GF-D8 (cell line): ENCODE measurements around the gene IKBKE.
"Not testable (repeated sequence)": the region's sequence is repeated elsewhere in the genome, so short reads cannot be mapped to it uniquely, and the experiment has no call there.

Experiments
- DNase-seq: peaks from one replicate; lab custom pipeline; 2025; lab: John Stamatoyannopoulos, UW

IKBKE gene

DNA sequence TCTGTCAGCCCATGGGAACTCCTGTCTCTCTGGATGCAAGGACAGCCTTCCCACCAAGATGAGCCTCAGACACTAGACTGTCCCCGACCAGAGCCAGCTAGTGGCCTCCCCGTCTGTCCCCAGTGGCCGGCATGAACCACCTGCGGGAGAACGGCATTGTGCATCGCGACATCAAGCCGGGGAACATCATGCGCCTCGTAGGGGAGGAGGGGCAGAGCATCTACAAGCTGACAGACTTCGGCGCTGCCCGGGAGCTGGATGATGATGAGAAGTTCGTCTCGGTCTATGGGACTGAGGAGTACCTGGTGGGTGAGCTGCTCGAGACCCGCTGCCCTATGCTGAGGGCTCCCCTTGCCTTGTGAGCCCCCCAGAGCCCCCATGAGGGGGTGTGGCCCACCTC is 5.8 kb downstream of the IKBKE start:
- DNase-seq, result no peak

DNA sequence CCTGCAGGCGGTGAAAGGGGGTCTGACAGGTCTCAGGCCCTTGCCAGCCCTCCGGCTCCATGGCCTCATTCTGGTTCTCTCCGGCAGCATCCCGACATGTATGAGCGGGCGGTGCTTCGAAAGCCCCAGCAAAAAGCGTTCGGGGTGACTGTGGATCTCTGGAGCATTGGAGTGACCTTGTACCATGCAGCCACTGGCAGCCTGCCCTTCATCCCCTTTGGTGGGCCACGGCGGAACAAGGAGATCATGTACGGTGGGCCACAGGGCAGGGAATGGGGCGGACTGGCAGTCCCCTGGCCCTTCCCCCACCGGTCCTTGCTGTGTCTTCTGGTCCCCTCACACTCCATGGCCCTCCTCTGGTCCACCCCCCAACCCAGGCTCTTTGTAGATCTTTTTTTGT is 6.3 kb downstream of the IKBKE start:
- DNase-seq, result no peak

DNA sequence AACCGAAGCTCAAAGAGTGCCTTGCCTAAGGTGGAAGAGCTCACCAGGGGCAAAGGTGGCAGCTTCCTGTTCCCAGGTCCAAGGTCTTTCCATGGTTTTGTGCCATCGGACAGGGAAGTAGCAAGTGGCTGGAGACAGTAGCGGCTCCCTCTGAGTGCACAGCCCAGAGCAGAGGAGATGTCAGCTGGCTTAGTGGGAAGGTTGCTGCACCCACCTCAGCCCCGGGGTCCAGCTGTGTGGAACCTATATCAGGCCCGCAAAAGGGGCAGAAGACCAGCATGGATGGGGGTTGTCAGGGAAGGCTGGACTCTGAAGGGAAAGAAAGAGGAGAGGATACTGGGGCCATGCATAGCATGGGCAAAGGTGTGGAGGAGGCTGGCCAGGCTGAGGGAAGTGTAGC is 6.8 kb downstream of the IKBKE start:
- no peak for DNase-seq

DNA sequence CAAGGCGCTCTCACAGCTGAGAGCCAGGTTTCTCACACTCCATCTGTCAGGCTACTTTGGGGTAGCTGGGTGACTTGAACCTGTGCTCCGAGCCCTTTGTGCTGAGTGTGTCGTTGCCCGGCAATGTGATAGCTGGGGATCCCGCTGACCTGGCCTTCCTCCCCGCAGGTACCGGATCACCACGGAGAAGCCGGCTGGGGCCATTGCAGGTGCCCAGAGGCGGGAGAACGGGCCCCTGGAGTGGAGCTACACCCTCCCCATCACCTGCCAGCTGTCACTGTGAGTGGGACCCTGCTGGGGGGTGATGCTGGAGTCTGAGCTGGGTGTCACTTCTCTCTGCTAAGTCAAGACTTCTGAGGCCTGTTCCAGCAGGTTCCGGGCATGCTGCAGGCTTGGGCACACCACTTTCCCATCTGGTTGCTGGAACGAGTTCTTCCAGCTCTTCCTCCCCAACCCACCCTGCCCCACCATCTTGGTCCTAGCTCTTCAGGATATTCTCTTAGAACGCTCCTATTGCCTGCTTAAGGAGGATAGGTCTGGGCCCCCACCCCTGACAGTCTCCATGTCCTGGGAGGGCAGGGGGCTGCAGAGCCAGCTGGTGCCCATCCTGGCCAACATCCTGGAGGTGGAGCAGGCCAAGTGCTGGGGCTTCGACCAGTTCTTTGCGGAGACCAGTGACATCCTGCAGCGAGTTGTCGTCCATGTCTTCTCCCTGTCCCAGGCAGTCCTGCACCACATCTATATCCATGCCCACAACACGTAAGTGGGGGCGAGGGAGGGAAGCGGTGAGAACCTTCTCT is 7.5 kb downstream of the IKBKE start:
- DNase-seq, result no peak

DNA sequence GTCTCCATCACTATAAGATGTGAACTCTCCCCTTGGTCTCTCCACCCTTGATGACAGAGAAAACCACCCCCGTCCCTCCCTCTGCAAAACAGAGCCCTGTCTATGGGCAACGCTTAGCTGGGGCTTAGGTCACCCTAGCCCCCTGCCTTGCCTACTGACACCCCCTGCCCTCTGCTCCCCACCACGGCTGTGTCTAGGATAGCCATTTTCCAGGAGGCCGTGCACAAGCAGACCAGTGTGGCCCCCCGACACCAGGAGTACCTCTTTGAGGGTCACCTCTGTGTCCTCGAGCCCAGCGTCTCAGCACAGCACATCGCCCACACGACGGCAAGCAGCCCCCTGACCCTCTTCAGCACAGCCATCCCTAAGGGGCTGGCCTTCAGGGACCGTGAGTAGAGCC is 8.5 kb downstream of the IKBKE start:
- DNase-seq, result no peak

DNA sequence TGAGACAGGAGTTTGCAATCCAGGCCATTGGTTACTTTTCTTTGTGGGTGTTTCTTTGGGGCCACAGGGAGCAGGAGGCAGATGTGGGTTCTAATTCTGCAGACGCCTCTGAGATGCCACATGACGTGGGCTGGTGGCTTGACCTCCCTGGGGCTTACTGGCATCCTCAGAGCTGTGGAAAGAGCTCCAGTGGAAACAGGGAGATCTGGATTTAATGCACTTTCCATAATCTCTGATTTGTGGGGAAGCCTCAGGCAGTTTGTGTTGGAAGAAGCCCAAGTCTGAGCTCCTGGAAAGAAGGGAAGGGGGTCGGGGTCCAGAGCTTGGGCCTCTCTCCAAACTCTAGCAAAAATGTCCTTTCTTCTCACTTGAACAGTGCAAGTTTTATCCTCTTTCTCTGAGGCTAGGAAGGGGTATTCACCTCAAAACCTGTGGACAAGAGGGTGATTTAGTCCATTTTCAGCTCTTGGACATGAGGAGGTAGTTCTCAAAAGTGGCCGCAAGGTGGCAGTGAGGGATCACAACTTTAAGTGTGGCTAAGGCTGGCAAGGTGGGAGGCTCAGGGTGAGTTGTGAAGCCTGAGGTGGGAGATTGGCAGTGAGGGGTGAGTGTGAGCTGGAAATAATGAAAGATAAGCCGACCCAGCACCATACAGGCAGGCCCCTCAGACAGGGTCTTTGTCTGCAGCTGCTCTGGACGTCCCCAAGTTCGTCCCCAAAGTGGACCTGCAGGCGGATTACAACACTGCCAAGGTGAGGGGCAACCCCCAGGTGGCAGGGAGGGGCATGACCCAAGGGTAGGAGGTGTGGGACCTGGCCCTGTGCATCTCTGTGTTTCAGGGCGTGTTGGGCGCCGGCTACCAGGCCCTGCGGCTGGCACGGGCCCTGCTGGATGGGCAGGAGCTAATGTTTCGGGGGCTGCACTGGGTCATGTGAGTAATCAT is 9.2 kb downstream of the IKBKE start:
- no peak for DNase-seq

DNA sequence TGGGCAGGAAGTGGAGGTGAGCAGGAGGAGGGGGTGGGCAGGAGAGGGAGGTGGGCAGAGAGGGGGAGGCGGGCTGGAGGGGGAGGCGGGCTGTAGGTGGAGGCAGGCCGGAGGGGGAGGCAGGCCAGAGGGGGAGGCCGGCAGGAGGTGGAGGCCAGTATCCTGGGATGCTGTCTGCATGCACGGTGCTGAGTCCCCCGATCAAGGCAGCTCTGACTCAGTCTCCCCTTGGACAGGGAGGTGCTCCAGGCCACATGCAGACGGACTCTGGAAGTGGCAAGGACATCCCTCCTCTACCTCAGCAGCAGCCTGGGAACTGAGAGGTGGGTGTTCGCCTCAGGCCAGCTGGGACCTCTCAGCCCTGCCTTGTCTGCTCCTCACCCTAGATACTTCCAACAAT is 9.9 kb downstream of the IKBKE start:
- no peak for DNase-seq

DNA sequence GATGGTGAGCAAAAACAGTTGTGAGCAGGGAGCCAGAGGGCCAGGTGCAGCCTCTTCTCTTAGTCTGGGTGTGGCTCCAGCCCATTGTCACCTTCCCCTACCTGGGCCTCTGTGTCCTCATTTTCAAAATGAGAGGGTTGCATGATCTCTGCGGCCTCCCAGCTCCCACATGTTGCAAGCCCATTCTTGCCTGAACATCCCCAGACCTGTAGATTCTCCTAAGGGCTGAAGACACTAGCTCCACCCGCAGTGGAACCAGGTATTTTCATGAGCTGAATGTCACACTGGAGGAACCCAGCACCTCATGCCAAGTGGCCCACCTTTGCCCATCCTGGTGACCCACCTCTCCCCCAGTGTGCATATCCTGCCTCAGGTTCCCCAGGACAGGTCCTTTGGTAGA is 12.3 kb downstream of the IKBKE start:
- DNase-seq, result no peak

DNA sequence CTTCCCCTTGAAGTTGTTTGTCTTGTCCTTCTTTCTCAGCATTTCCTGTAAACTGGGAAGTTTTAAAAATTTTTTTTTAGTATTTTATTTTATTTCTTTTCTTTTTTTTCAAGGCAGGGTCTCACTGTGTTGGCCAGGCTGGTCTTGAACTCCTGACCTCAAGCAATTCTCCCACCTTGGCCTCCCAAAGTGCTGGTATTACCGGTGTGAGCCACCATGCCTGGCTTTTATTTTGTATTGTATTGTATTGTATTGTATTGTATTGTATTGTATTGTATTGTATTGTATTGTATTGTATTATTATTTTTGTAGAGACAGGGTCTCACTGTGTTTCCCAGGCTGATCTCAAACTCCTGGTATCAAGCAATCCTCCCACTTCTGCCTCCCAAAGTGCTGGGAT is 13.6 kb downstream of the IKBKE start:
- not testable (repeated sequence) for DNase-seq

DNA sequence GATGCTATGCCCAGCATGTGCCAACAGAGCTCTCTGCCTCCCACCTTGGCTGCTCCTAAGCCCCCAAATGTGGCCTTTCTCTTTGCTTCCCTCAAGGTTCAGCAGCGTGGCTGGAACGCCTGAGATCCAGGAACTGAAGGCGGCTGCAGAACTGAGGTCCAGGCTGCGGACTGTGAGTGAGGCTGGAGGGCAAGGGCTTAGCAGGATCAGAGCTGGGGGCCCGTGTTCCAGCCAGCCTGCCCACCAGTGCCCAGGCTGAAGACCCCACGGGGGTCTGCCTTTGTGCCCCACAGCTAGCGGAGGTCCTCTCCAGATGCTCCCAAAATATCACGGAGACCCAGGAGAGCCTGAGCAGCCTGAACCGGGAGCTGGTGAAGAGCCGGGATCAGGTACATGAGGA is 14.6 kb downstream of the IKBKE start:
- DNase-seq, result no peak

DNA sequence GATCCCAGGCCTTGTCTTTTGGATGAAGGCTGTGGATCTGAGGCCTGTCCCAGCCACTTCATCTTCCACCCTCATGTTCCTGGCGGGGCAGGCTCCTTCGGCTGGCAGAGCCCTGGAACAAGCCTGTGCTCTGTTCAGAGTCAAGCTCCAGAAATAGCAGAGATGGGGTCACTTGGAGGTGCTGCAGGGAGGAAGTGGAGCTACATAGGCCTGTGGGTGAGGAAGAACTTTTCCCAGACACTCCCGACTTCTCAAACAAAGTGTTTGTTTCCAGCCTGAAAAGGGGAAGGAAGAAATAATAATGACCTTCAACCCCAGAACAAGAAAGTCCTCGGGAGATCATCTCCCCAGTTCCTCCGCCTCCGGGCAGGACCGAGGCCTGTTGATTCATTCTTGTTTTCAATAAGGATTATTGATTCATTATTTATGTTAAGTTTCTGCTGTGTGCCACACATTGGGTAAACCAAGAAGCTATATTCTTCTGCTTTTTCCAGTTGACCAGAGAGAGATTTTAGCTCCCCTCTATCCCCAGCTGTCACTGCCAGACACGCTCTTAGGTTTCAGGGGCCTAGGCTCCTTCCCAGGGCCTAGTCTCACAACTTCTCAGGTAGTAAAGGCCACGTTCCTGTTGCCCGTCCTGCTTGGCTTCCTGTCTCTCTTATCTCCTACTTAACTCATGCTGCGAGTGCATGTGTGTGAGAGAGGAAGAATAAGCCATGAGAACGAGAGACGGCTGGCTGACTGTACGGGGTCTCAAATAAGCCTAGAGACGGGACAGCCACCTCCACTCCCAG is 16.9 kb downstream of the IKBKE start:
- no peak for DNase-seq

DNA sequence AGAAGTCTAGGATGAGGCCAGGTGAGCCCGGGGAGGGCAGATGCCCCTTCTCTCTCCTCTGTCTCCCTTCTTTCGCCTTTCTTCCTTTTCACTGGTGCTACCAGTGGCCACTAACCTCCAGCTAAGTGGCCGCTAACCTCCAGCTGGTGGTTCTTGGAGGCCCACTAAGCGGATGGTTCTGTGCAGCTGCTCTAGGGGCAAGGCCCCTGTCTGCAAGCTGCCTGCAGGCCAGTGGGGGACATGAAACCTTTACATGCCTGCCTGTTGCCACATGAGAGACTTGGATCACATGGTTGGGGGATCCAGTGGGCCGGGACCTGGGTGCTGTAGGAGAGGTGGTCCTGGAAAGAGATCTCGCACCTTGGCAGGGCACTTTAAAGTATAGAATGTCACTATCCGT is 17.7 kb downstream of the IKBKE start:
- no peak for DNase-seq

DNA sequence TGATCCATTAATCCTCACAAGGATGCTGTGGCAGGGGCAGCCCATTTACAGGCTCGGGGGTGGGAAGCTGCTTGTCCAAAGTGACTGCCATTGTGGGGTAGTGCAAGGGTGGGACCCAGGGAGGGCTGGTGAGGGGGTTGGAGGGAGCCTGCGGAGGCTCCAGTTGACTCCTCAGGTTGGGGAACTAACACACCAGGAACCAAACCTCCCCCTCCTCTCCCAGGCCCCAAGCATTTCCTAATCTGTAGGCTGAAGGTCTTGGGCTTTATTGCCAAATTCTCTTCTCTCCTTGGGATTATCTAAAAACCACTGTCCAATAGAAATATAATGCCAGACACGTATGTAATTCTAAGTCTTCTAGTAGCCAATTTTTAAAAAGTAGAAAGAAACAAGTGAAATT is 18.2 kb downstream of the IKBKE start:
- DNase-seq, result no peak

DNA sequence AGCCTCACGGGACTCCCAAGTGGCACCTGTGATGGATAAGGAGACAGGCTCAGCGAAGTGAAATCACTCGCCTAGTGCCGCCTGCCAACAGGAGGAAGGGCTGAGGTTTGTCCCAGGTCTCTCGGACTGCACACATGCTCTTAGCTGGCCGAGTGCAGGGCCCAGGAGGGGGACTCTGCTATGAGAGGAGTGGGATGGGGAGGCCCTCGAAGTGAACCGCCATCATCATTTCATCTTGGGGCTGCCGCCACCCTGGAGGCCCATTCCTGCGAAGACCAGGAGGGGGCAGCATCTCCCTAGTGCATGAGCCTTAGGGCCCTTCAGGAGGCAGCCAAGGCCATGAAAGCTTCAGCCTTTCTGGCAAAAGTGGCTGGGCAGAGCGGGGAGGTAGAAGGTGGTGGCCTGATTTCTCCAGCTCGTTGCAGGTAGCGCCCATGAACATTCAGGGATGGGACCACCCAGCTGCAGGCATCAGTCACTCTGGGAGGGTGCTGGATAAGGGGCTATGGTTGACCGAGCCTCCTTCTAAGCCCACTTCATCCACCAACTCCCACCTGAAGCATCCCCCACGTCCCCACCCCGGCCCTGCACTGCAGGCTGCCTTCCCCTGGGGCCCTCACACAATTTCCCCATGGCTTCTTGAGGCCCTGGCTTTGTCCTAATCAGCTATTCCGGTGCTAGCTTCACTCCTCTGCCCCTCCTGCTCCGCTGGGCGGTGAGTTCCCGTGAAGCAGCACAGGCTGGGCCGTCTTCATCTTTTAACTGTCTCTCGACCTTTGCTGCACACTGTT is 19.9 kb downstream of the IKBKE start:
- no peak for DNase-seq

DNA sequence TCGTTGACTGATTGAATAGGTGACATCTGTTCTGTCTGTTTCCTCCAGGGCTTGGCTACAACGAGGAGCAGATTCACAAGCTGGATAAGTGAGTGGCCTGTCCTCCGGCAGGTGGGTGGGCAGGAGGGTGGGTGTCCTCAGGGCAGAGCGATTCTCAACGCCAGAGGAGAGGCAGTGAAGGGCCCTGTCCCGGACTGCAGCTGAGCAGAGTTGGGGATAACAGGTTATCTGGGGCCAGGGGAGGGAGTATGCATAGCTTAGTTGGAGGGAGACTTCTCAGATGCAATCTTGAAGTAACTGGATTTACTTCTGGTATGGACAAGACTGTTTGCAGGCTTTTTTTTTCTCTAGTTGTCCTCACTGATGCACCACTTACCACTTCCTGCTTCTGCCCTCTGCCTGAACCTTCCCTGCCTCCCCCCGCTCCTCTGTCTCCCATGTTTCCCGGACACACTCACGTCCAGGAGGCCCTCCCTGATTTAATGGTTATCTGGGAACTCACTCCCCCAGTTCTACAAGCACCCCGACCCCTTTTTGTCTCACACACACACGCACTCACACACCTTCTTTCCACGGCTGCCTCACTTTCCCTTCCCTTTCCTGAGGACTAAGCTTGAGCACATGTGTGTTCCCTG is 20.6 kb downstream of the IKBKE start:
- DNase-seq, result no peak

DNA sequence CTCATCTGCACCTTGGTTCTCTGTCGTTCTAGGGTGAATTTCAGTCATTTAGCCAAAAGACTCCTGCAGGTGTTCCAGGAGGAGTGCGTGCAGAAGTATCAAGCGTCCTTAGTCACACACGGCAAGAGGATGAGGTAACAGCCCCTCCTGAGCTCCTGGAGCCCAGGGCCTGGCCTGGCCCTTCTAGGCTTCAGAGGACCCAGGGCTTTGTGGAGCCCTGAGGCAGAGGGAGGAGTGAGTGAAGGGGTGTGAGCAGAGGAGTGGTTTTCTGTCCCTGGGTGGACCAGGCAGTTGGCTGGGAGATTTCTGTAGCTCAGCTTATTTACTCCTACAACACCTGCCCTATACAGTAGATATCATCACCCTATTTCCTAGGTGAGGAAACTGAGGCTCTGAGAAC is 21.3 kb downstream of the IKBKE start:
- DNase-seq, result no peak

DNA sequence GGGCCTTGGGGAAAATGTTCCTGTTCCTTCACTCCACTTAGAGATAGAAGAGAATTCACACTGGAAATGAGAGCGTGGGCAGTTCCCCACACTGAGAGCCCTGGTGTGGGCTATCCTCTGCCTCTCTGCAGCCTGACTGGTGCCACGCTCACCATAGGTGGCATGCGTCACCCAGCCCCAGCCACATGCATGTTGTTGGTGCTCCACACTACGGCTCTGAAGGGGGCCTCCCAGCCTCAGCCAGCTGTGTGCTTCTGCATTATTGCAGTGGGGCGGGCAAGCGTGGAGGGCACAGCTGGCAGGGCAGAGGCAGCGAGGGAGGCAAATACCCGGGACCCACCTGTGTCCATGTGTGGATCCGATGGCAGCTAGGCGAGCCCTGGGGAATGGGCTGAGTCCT is 22.3 kb downstream of the IKBKE start:
- no peak for DNase-seq

DNA sequence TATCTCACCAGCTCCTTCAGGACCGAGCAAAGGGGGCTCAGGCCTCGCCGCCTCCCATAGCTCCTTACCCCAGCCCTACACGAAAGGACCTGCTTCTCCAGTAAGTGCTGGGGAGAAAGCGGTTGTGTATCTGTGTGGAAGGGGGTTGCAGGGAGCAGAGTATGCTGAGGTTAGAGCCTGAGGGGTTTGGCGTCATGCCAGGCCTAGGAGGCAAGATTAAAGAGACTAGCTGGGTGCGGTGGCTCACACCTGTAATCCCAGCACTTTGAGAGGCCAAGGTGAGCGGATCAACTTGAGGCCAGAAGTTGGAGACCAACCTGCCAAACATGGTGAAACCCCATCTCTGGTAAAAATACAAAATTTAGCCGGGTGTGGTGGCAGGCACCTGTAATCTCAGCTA is 23.0 kb downstream of the IKBKE start:
- DNase-seq, result no peak

DNA sequence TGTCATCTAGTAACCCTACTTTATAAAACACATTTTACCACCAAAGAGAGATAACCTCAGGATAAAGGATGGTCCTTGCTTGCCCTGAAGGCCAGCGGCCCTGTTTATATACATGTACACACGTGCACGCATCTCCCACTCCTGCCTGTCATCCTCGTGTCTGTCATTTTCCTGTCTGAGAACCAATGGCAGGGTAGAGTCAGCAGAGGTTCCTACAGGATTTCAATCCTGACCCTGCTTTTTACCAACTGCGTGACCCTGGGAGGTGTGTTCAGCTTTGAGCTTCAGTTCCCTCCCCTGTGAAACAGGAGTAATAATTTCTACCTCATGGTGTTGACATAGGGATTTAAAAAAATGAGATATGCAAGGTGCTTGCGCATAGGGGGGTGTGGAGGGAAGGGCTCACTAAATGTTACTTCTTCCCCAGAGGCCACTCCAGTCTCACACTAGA is 24.8 kb downstream of the IKBKE start:
- no peak for DNase-seq

DNA sequence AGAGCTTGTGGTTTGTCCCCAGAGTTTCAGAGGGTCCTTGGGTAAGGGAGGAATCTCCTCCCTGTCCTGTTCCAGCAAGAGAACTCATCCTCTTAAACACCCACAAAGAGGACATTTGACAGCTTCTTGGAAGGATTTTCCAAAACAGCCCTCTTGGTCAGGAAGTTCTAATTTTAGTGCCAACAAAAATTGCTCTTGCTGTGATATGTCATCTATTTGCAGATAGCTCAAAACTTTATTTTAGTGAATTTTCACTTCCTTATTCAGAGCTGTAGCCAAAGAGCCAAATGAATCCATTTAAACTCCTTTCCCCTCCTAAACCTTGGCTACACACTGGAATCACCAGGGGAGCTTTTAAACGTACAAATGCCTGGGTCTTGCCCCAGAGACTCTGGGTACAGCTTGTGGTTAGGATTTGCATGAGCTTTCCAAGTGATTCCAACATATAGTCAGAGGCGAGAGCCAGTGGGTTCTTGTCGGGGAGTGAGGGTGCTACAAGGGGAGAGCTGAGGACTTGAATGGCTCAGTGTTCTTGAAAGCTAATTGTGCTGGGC is 25.3 kb downstream of the IKBKE start:
- no peak for DNase-seq
